Measurements from ENCODE around the gene PGLYRP2. TPM values are rescaled to one million over a fixed set of nuclear protein-coding genes. Genes with fewer than 3 reads are reported as not detected.

PGLYRP2 gene
- total RNA-seq, 2 donors from 2014 or later = 9.2 to 31.9 TPM

DNA sequence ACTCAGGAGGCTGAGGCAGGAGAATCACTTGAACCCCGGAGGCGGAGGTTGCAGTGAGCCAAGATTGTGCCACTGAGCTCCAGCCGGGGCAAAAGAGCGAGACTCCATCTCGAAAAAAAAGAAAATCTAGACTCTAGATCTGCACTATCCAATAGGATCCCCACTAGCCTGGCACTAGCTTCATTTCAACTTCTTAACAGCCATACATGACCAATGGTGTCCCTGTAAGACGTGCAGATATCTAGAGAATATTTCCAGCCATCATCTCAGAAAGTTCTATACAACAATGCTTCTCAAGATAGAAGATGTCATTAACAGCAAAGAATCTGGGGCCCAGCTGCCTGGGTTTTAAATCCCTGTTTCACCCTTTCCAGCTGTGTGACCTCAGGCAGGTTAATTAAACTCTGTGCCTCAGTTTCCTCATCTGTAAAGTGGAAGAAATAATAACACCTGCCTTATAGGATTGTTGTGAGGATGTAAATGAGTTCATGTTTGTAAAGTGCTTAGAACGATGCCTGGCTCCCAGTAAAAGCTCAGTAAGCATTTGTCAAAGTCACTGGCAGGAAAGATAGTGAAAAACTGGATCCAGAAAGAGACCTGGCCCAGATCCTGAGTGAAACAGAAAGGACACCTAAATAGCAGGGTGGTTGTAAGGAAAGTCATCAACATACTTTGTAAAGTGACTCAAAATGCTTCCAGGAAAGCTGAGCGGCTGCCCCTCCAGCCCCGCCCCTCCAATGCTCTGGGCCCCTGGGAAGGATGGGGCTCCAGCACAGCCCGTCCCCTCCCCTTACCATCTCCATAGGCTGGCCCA, 43.1 kb downstream of the PGLYRP2 start:
- no peak overlapping the region for H3K4me3 ChIP-seq
- no peak overlapping the region for H3K27ac ChIP-seq
- TF ChIP-seq POLR2A (IDR thresholded peaks at IDR 0.05) = no peak
- TF ChIP-seq POLR2AphosphoS5 (IDR thresholded peaks at IDR 0.05) = no peak
- TF ChIP-seq, protein P1, sequence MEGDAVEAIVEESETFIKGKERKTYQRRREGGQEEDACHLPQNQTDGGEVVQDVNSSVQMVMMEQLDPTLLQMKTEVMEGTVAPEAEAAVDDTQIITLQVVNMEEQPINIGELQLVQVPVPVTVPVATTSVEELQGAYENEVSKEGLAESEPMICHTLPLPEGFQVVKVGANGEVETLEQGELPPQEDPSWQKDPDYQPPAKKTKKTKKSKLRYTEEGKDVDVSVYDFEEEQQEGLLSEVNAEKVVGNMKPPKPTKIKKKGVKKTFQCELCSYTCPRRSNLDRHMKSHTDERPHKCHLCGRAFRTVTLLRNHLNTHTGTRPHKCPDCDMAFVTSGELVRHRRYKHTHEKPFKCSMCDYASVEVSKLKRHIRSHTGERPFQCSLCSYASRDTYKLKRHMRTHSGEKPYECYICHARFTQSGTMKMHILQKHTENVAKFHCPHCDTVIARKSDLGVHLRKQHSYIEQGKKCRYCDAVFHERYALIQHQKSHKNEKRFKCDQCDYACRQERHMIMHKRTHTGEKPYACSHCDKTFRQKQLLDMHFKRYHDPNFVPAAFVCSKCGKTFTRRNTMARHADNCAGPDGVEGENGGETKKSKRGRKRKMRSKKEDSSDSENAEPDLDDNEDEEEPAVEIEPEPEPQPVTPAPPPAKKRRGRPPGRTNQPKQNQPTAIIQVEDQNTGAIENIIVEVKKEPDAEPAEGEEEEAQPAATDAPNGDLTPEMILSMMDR (IDR thresholded peaks at IDR 0.05) = no peak
- no peak for DNase-seq (ENCODE audit: low spot score)
- peaks cover 13% of the 10 kb centered on the region for H3K4me1 ChIP-seq (replicated peaks)
- no peaks in the 10 kb centered on the region for H3K9me3 ChIP-seq
- no peaks in the 10 kb centered on the region for H3K36me3 ChIP-seq
- no peaks in the 10 kb centered on the region for H3K27me3 ChIP-seq (replicated peaks; ENCODE audit: insufficient read depth)
- intact Hi-C loops (cut with DNase I) = loop anchor here (5.0 kb wide), 1 partner anchor 174 kb away; no protein-coding TSS in a partner anchor
- 90% methylated on average over 10 of the region's 10 CpGs for WGBS

DNA sequence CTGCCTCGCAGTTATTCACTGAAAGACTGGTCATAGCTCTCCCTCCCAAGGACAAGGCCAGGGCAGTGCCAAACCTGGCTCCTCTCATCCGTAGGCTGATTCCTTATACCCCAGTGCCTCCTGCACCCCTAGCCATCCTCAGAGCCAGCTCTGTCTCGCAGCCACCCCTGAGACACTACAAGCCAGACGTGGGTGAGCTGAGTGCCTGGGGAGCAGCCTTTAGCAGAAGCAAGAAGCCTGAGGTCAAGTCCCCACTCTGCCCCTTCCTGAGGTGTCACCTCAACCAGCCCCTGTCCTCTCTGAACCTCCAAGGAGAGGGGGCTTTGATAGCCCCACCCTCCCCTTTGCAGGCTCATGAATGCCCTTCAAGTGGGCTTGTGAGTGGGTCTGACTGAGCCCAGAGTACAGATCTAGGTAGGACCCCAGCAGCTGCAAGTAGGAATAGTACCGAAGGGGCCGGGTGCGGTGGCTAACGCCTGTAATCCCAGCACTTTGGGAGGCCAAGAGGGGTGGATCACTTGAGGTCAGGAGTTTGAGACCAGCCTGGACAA, 45.7 kb downstream of the PGLYRP2 start:
- H3K27me3 ChIP-seq (replicated peaks; ENCODE audit: insufficient read depth) = no peaks in the 10 kb centered on the region
- peak overlapping the region; percentile 87 to 88 for H3K27ac ChIP-seq
- H3K36me3 ChIP-seq = peaks cover 0 to 10% of the 10 kb centered on the region in 2 donors
- WGBS = 58% methylated on average over 8 of the region's 8 CpGs
- intact Hi-C loops (cut with DNase I) = loop anchor here (5.0 kb wide), 1 partner anchor 56 kb away; the partner anchor contains the start of gene AKAP8
- peaks cover 18% of the 10 kb centered on the region for H3K4me1 ChIP-seq (replicated peaks)
- H3K4me3 ChIP-seq = peak overlapping the region; percentile 78 to 85
- DNase-seq (ENCODE audit: low spot score) = no peak
- no peaks in the 10 kb centered on the region for H3K9me3 ChIP-seq
- TF ChIP-seq, protein P1 (IDR thresholded peaks at IDR 0.05) = no peak
- TF ChIP-seq POLR2AphosphoS5 (IDR thresholded peaks at IDR 0.05) = no peak
- TF ChIP-seq POLR2A (IDR thresholded peaks at IDR 0.05) = no peak

- peak overlapping the region; percentile 78 to 85 for H3K4me3 ChIP-seq
- peak; percentile 84 for DNase-seq (ENCODE audit: low spot score)
- under 1% methylated on average over 48 of the region's 75 CpGs for whole genome bisulfite sequencing
- intact Hi-C loops (cut with DNase I) = loop anchor here (5.0 kb wide), 1 partner anchor 56 kb away; the partner anchor contains the start of gene AKAP8
- H3K36me3 ChIP-seq = peaks cover 0 to 10% of the 10 kb centered on the region in 2 donors
- no peaks in the 10 kb centered on the region for H3K9me3 ChIP-seq
- H3K27me3 ChIP-seq (replicated peaks; ENCODE audit: insufficient read depth) = no peaks in the 10 kb centered on the region
- peak overlapping the region; percentile 87 to 88 for H3K27ac ChIP-seq
- TF ChIP-seq POLR2AphosphoS5 (IDR thresholded peaks at IDR 0.05) = peak; percentile 33
- TF ChIP-seq, protein P1 (IDR thresholded peaks at IDR 0.05) = no peak
- no peak for TF ChIP-seq POLR2A (IDR thresholded peaks at IDR 0.05)
- peaks cover 18% of the 10 kb centered on the region for H3K4me1 ChIP-seq (replicated peaks)
Measured at GRCh38 chr19:15432629-15433518, 46.4 kb downstream of the PGLYRP2 start.

- intact Hi-C loops (cut with DNase I) = loop anchor here (5.0 kb wide), 1 partner anchor 55 kb away; the partner anchor contains the start of gene AKAP8
- WGBS = 0% methylated on average over 18 of the region's 44 CpGs
- no peak for DNase-seq (ENCODE audit: low spot score)
Measured at GRCh38 chr19:15432018-15432494, 47.2 kb downstream of the PGLYRP2 start.

More at GRCh38 chr19:15432018-15432494, 47.2 kb downstream of the PGLYRP2 start:
- H3K36me3 ChIP-seq = peaks cover 0 to 10% of the 10 kb centered on the region in 2 donors
- H3K27me3 ChIP-seq (replicated peaks; ENCODE audit: insufficient read depth) = no peaks in the 10 kb centered on the region
- H3K4me3 ChIP-seq = peak overlapping the region; percentile 78 to 85
- H3K4me1 ChIP-seq (replicated peaks) = peaks cover 18% of the 10 kb centered on the region
- TF ChIP-seq POLR2AphosphoS5 (IDR thresholded peaks at IDR 0.05) (no peak), POLR2A (IDR thresholded peaks at IDR 0.05) (no peak)
- TF ChIP-seq, protein P1 (IDR thresholded peaks at IDR 0.05) = no peak
- H3K27ac ChIP-seq = peak overlapping the region; percentile 15 to 49
- no peaks in the 10 kb centered on the region for H3K9me3 ChIP-seq

Data from prostate gland (tissue), 2 donors.